Right lobe of liver (tissue), 6 donors: ENCODE data around the gene TPST2. TPM values are rescaled to one million over a fixed set of nuclear protein-coding genes. Genes with fewer than 3 reads are reported as not detected.

Experiments
- ATAC-seq, 4 donors: fragments of 200-7000 bp; cut with Tn5 transposase; one replicate each; pipeline ENCODE4 v1.9.1; 2020; ENCODE audit warnings: mild to moderate bottlenecking in 4 of 4, moderate library complexity in 4 of 4
- DNase-seq, 3 donors: peaks; one replicate each; pipeline ENCODE4 v3.0.0-alpha.2; 2020
- H3K27ac ChIP-seq, 3 donors: fragments of 200-600 bp; one replicate each; pipeline ENCODE4 v1.8.0; 2022
- H3K27me3 ChIP-seq, 2 donors: fragments of 200-600 bp; one replicate each; pipeline ENCODE4 v1.8.0; 2022
- H3K36me3 ChIP-seq, 4 donors: fragments of 200-600 bp; sonication (generic) in 1 of 4; one replicate each; pipeline versions ENCODE4 v1.5.1 to v1.8.0; 2017 to 2022; ENCODE audit warnings: control low read depth in 1 of 4
- H3K4me1 ChIP-seq, 4 donors: fragments of 200-600 bp; sonication (generic) in 1 of 4; one replicate each; pipeline versions ENCODE4 v1.5.1 to v1.8.0; 2017 to 2022; ENCODE audit warnings: control low read depth in 1 of 4
- H3K4me3 ChIP-seq, 3 donors: fragments of 200-600 bp; one replicate each; pipeline ENCODE4 v1.8.0; 2022
- H3K9me3 ChIP-seq, 4 donors: fragments of 200-600 bp; sonication (generic) in 1 of 4; one replicate each; pipeline versions ENCODE4 v1.5.1 to v1.8.0; 2017 to 2022; ENCODE audit warnings: control low read depth in 1 of 4
- CTCF ChIP-seq, 4 donors: fragments of 200-600 bp in 3 of 4; fragments of 450-650 bp in 1 of 4; IDR thresholded peaks; one replicate each; pipeline versions ENCODE4 v1.5.1 to v1.8.0; 2016 to 2022; ENCODE audit warnings: antibody characterized with exemption in 4 of 4, mild to moderate bottlenecking in 2 of 4
- POLR2A ChIP-seq: fragments of 450-650 bp; IDR thresholded peaks from one replicate; pipeline ENCODE4 v1.6.1; 2017; ENCODE audit warnings: antibody characterized with exemption, mild to moderate bottlenecking
- WGBS: methylation state at CpG from one replicate; pipeline ENCODE4 v1.1.6; 2018; ENCODE audit warnings: low coverage, low lambda C conversion rate; ENCODE audit not compliant: insufficient coverage; ENCODE audit errors: missing lambda C conversion rate; 5-methylcytosine and 5-hydroxymethylcytosine counted together
- intact Hi-C, 2 donors: fragments of 100-400 bp; cut with DNase I; formaldehyde crosslinking; loops; one replicate each; pipeline versions ENCODE4 v1.11.2 to v1.14.1; 2022
- total RNA-seq, 6 experiments: library from RNA; depleted of rRNA in 2 of 6; stranded (reverse); fragments of >200 nt in 2 of 6; fragmentation: NEBNext Ultra II Directional in 3 of 6; extraction: Animal tissue kit (Norgen Biotek cat#: 25700) in 3 of 6; gene quantifications; one replicate each; pipeline versions ENCODE4 v1.1.0 to v1.2.4, GENCODE V29; 2016 to 2023
- donor health status: DM: no; HTN: yes; CAD: no.
- donor health status: DM: no; HTN: no; CAD: no.
- donor health status: DM: no; HTN: no; CAD: no.
- donor health status: DM: no; HTN: yes; CAD: no.
- donor health status: DM: no; HTN: yes; CAD: no.

TPST2 gene
- total RNA-seq, 6 experiments from 2014 or later = 53.2 to 117 (median 66.9) TPM

GRCh38 chr22:26481694-26482093 lies 108.2 kb downstream of the TPST2 start:
- no peaks in the 10 kb centered on the region for H3K27me3 ChIP-seq
- H3K4me1 ChIP-seq = peaks cover 0 to 34% (median 10%) of the 10 kb centered on the region in 4 donors
- WGBS = 70% methylated on average over 4 of the region's 4 CpGs
- no peak overlapping the region for H3K4me3 ChIP-seq
- DNase-seq (no peak), ATAC-seq (no peak)
- H3K9me3 ChIP-seq = no peaks in the 10 kb centered on the region
- H3K27ac ChIP-seq = no peak overlapping the region
- peaks cover 0 to 13% (median 2%) of the 10 kb centered on the region in 4 donors for H3K36me3 ChIP-seq
- intact Hi-C loops = no loop called here
- TF ChIP-seq CTCF (IDR thresholded peaks at IDR 0.05) (no peak), POLR2A (no peak)

- TF ChIP-seq CTCF (IDR thresholded peaks at IDR 0.05) (no peak), POLR2A (no peak)
- Histone ChIP-seq H3K9me3 (no peaks in the 10 kb centered on the region), H3K4me3 (no peak overlapping the region), H3K27ac (no peak overlapping the region), H3K27me3 (no peaks in the 10 kb centered on the region), H3K36me3 (peaks cover 0 to 18% (median 3%) of the 10 kb centered on the region in 4 donors), H3K4me1 (peaks cover 0 to 34% (median 10%) of the 10 kb centered on the region in 4 donors)
- WGBS = 76% methylated on average over 5 of the region's 6 CpGs
- DNase-seq (no peak), ATAC-seq (no peak)
- intact Hi-C loops = no loop called here
These were observed 108.7 kb downstream of the TPST2 start for GRCh38 chr22:26481112-26481693.

GRCh38 chr22:26480611-26480932 lies 109.4 kb downstream of the TPST2 start:
- Histone ChIP-seq H3K4me1 (peaks cover 0 to 34% (median 10%) of the 10 kb centered on the region in 4 donors), H3K9me3 (no peaks in the 10 kb centered on the region), H3K4me3 (no peak overlapping the region), H3K27me3 (no peaks in the 10 kb centered on the region), H3K36me3 (peaks cover 0 to 24% (median 3%) of the 10 kb centered on the region in 4 donors), H3K27ac (peak overlapping the region in 2 of 3 donors; percentile 49 to 65)
- DNase-seq (no peak), ATAC-seq (no peak)
- no peak for TF ChIP-seq CTCF (IDR thresholded peaks at IDR 0.05)
- TF ChIP-seq POLR2A = no peak
- intact Hi-C loops = no loop called here
- WGBS = 89% methylated on average over 2 of the region's 2 CpGs

- peak; percentile 29 to 57 (median 35) for ATAC-seq
These were observed 109.9 kb downstream of the TPST2 start for GRCh38 chr22:26479792-26480610.

More at GRCh38 chr22:26479792-26480610, 109.9 kb downstream of the TPST2 start:
- Histone ChIP-seq H3K27ac (peak overlapping the region; percentile 49 to 65 (median 49)), H3K9me3 (no peaks in the 10 kb centered on the region), H3K4me3 (peak overlapping the region in 1 of 3 donors; percentile 39), H3K4me1 (peaks cover 0 to 33% (median 10%) of the 10 kb centered on the region in 4 donors), H3K27me3 (no peaks in the 10 kb centered on the region), H3K36me3 (peaks cover 0 to 29% (median 3%) of the 10 kb centered on the region in 4 donors)
- WGBS = 38% methylated on average over 12 of the region's 12 CpGs
- intact Hi-C loops = no loop called here
- DNase-seq = no peak
- TF ChIP-seq POLR2A (no peak), CTCF (IDR thresholded peaks at IDR 0.05) (no peak)
